ENCODE measurements around the gene C16orf74.

C16orf74 gene

GRCh38 chr16:85774136-85774535 is 23.2 kb upstream of the C16orf74 start:
- DNase-seq: no peak

GRCh38 chr16:85773044-85773443 is 22.1 kb upstream of the C16orf74 start:
- no peak for DNase-seq

- DNase-seq: no peak
Observed at GRCh38 chr16:85770741-85771140, 19.8 kb upstream of the C16orf74 start.

GRCh38 chr16:85768199-85768598 is 17.3 kb upstream of the C16orf74 start:
- DNase-seq: no peak

- DNase-seq: no peak
Observed at GRCh38 chr16:85767531-85767930, 16.6 kb upstream of the C16orf74 start.

GRCh38 chr16:85765767-85766166 is 14.9 kb upstream of the C16orf74 start:
- no peak for DNase-seq

GRCh38 chr16:85765211-85765610 is 14.3 kb upstream of the C16orf74 start:
- DNase-seq: no peak

GRCh38 chr16:85763616-85764015 is 12.7 kb upstream of the C16orf74 start:
- DNase-seq: no peak

- no peak for DNase-seq
Observed at GRCh38 chr16:85762970-85763369, 12.1 kb upstream of the C16orf74 start.

- no peak for DNase-seq
Observed at GRCh38 chr16:85761861-85762260, 11.0 kb upstream of the C16orf74 start.

GRCh38 chr16:85759631-85760419 is 8.9 kb upstream of the C16orf74 start:
- DNase-seq: no peak

- no peak for DNase-seq
Observed at GRCh38 chr16:85759136-85759535, 8.2 kb upstream of the C16orf74 start.

- DNase-seq: no peak
Observed at GRCh38 chr16:85757341-85757822, 6.5 kb upstream of the C16orf74 start.

GRCh38 chr16:85755929-85756768 is 5.3 kb upstream of the C16orf74 start:
- no peak for DNase-seq

- DNase-seq: no peak
Observed at GRCh38 chr16:85754413-85754812, 3.5 kb upstream of the C16orf74 start.

GRCh38 chr16:85753976-85754375 is 3.1 kb upstream of the C16orf74 start:
- no peak for DNase-seq

GRCh38 chr16:85753559-85753958 is 2.7 kb upstream of the C16orf74 start:
- no peak for DNase-seq

GRCh38 chr16:85752511-85753420 is 1.9 kb upstream of the C16orf74 start:
- no peak for DNase-seq

- no peak for DNase-seq
Observed at GRCh38 chr16:85751698-85752501, 1.0 kb upstream of the C16orf74 start.

- no peak for DNase-seq
Observed at GRCh38 chr16:85750146-85750826, 610 bp downstream of the C16orf74 start.

GRCh38 chr16:85749771-85750145 is 1.1 kb downstream of the C16orf74 start:
- no peak for DNase-seq

Measured in NCI-H187 treated with DMSO at 0.1 percent for 48 hours (cell line).